Parathyroid adenoma (tissue), 2 donors: ENCODE measurements around the gene ATP1B1.

Source experiments
- H2AFZ ChIP-seq: fragments of 300-600 bp; sonication (generic); one replicate; pipeline ENCODE4 v1.7.0; 2017; ENCODE audit warnings: antibody characterized with exemption, mild to moderate bottlenecking
- H3K27ac ChIP-seq: fragments of 300-600 bp; sonication (generic); one replicate; pipeline ENCODE4 v1.7.0; 2017
- H3K27me3 ChIP-seq: fragments of 300-600 bp; sonication (generic); one replicate; pipeline ENCODE4 v1.7.0; 2017; ENCODE audit warnings: low read length; ENCODE audit not compliant: control insufficient read depth, insufficient read depth
- H3K36me3 ChIP-seq: fragments of 300-600 bp; sonication (generic); one replicate; pipeline ENCODE4 v1.7.0; 2017; ENCODE audit warnings: low read length; ENCODE audit not compliant: control insufficient read depth, insufficient read depth
- H3K4me1 ChIP-seq: fragments of 300-600 bp; sonication (generic); one replicate; pipeline ENCODE4 v1.7.0; 2017; ENCODE audit warnings: control low read depth
- H3K4me2 ChIP-seq: fragments of 300-600 bp; sonication (generic); one replicate; pipeline ENCODE4 v1.7.0; 2017; ENCODE audit warnings: low read length
- H3K4me3 ChIP-seq: fragments of 300-600 bp; sonication (generic); one replicate; pipeline ENCODE4 v1.7.0; 2017; ENCODE audit warnings: low read depth, low read length
- H3K79me2 ChIP-seq: fragments of 300-600 bp; sonication (generic); one replicate; pipeline ENCODE4 v1.7.0; 2017; ENCODE audit warnings: control low read depth
- H3K9ac ChIP-seq: fragments of 300-600 bp; sonication (generic); one replicate; pipeline ENCODE4 v1.7.0; 2017; ENCODE audit warnings: mild to moderate bottlenecking
- H3K9me3 ChIP-seq: fragments of 300-600 bp; sonication (generic); one replicate; pipeline ENCODE4 v1.7.0; 2017; ENCODE audit warnings: low read length; ENCODE audit not compliant: control insufficient read depth
- TF ChIP-seq, protein P1 (sequence below): fragments of 300-600 bp; sonication (generic); IDR thresholded peaks from one replicate; pipeline ENCODE4 v1.7.0; 2017; ENCODE audit warnings: antibody characterized with exemption, mild to moderate bottlenecking
- donor health status: primary hyperparathyroidism.

The ATP1B1 gene

DNA sequence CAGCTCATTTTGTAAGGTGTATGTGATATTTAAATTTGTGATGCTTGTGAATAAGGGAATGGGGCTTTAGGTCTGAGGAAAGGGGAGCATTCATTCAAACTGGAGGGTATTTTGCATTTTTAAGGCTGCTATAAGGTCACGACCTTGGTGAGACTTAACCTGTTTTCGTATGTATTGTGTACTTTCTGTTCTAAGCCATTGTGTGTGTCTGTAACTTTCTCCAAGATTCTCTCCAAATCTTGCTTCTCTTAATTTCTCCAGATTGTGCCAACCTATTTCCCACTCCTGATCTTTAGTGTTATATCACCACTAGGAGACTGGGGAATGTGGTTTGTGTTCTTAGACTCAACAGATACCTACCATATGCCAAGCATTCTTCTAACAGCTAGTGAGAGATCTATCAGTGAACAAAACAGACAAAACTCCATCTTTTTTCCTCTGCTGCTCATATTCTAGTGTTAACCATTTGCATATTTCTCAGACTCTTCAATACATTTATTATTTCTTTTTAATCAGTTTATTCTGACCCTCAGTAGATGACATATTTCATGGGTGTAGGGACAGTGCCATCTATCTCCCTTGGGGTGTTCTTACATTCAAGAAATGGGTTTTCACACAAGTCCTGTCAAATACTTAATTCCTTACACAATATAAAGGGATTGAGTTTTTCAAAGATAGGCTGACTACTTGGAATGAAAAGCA, 27.5 kb downstream of the ATP1B1 start:
- no peaks in the 10 kb centered on the region for H3K27me3 ChIP-seq
- TF ChIP-seq, protein P1, sequence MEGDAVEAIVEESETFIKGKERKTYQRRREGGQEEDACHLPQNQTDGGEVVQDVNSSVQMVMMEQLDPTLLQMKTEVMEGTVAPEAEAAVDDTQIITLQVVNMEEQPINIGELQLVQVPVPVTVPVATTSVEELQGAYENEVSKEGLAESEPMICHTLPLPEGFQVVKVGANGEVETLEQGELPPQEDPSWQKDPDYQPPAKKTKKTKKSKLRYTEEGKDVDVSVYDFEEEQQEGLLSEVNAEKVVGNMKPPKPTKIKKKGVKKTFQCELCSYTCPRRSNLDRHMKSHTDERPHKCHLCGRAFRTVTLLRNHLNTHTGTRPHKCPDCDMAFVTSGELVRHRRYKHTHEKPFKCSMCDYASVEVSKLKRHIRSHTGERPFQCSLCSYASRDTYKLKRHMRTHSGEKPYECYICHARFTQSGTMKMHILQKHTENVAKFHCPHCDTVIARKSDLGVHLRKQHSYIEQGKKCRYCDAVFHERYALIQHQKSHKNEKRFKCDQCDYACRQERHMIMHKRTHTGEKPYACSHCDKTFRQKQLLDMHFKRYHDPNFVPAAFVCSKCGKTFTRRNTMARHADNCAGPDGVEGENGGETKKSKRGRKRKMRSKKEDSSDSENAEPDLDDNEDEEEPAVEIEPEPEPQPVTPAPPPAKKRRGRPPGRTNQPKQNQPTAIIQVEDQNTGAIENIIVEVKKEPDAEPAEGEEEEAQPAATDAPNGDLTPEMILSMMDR: peak; percentile 28
- H3K4me2 ChIP-seq: no peak overlapping the region
- no peak overlapping the region for H3K9ac ChIP-seq
- no peak overlapping the region for H2AFZ ChIP-seq
- H3K9me3 ChIP-seq: no peaks in the 10 kb centered on the region
- H3K4me1 ChIP-seq: peaks cover 14% of the 10 kb centered on the region
- H3K79me2 ChIP-seq: no peaks in the 10 kb centered on the region
- H3K4me3 ChIP-seq: no peak overlapping the region
- H3K27ac ChIP-seq: peak overlapping the region; percentile 16
- H3K36me3 ChIP-seq: no peaks in the 10 kb centered on the region

DNA sequence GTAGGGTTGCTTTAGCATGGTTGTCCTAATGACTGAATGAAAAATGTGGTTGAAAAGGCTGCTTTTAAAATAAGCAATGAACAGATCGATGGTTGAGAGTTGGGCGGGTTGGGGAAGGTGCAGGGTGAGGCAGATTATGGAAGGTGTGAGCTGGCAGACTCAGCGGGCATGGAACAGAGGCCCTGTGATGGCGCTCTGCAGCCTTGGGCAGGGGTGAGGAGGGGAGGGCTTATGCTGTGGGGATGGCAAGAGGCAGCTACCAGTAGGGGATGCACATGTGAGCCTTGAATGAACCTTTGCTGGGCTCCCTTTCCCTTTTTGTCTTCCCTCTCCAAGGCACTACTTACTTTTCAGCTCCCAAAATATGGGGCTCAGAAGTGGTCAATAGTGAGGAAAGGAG, 30.9 kb downstream of the ATP1B1 start:
- no peak overlapping the region for H3K4me3 ChIP-seq
- H3K9me3 ChIP-seq: no peaks in the 10 kb centered on the region
- H2AFZ ChIP-seq: no peak overlapping the region
- no peak overlapping the region for H3K9ac ChIP-seq
- H3K27me3 ChIP-seq: no peaks in the 10 kb centered on the region
- no peak overlapping the region for H3K27ac ChIP-seq
- H3K4me1 ChIP-seq: peaks cover 4% of the 10 kb centered on the region
- no peaks in the 10 kb centered on the region for H3K36me3 ChIP-seq
- TF ChIP-seq, protein P1: no peak
- no peaks in the 10 kb centered on the region for H3K79me2 ChIP-seq
- no peak overlapping the region for H3K4me2 ChIP-seq

DNA sequence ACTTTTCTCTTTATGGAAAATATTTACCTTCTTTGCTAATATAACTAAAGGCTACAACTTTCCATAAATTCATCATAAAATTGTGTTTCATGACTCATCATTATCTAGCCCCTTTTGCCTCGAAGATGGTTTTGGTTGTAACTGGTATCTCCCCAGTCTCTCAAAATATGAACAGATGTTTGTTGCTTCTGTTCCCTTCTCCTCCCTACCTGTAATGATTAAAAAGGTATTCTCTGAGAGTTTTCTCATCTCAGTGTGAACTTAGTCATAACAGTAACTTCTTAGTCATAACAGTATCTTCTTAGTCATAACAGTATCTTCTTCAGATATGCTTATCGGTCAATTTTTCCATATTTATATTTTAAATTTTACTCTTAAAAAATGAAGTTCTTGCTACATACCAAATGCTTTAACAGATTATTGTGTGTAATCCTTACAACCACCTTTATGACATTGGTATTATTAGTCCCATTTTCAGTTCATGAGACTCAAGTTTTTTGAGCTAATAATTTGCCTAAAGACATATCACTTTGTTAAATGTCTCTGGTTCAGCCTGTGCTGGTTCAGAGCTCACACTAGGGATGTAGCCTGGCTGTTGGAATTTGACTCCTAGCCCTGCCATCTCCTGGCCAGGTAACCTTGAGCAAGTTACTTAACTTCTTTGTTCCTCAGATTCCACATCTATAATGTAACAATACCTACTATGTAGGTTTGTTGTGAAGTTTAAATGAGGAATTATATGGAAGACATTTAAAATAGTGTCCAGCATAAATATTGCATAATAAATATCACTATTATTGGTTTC, 32.6 kb downstream of the ATP1B1 start:
- Histone ChIP-seq H3K27ac (no peak overlapping the region), H3K4me3 (no peak overlapping the region), H3K79me2 (no peaks in the 10 kb centered on the region), H2AFZ (no peak overlapping the region), H3K4me1 (no peaks in the 10 kb centered on the region), H3K9me3 (no peaks in the 10 kb centered on the region), H3K9ac (no peak overlapping the region), H3K27me3 (no peaks in the 10 kb centered on the region), H3K4me2 (no peak overlapping the region), H3K36me3 (no peaks in the 10 kb centered on the region)
- TF ChIP-seq, protein P1: no peak

DNA sequence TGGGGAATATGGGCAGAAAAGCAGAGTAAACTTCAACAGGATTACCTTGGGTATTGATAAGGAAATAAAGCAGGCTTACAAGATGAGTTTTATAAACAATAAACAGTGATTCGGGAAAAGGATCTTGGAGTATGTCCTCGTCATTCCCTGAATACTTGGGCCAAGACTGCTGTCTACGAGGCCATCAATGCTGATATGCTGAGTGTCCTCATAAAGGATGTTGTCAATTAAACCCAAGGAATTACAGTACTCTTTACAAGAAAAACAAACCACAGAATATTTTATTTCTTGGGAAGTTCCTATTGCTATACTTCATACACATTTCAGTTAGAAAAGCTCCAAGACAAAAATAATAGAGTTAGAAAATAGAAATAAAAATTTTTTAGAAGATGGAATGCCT, 34.9 kb downstream of the ATP1B1 start:
- H3K9ac ChIP-seq: no peak overlapping the region
- H3K4me2 ChIP-seq: no peak overlapping the region
- no peak overlapping the region for H3K4me3 ChIP-seq
- H3K27me3 ChIP-seq: no peaks in the 10 kb centered on the region
- TF ChIP-seq, protein P1: no peak
- H3K36me3 ChIP-seq: no peaks in the 10 kb centered on the region
- H3K79me2 ChIP-seq: no peaks in the 10 kb centered on the region
- no peak overlapping the region for H3K27ac ChIP-seq
- no peak overlapping the region for H2AFZ ChIP-seq
- H3K4me1 ChIP-seq: no peaks in the 10 kb centered on the region
- no peaks in the 10 kb centered on the region for H3K9me3 ChIP-seq
